ENCODE results near the gene ZFP1.

- no peak for TF ChIP-seq POLR2A (IDR thresholded peaks at IDR 0.05)
- TF ChIP-seq CTCF (IDR thresholded peaks at IDR 0.05) = no peak
- no peak for TF ChIP-seq POLR2AphosphoS5 (IDR thresholded peaks at IDR 0.05)
Observed at GRCh38 chr16:75202069-75202590, 53.8 kb downstream of the ZFP1 start.

Measured in breast epithelium (tissue), 3 donors.